ENCODE measurements around the gene PSME1. TPM values are rescaled to one million over a fixed set of nuclear protein-coding genes. Genes with fewer than 3 reads are reported as not detected.

PSME1 gene
- total and polyA plus RNA-seq, 10 of the 15 experiments (the other 5 are each of a cell fraction or from before 2014, with no cell fraction given) = 250 to 1,378 (median 412) TPM

DNA sequence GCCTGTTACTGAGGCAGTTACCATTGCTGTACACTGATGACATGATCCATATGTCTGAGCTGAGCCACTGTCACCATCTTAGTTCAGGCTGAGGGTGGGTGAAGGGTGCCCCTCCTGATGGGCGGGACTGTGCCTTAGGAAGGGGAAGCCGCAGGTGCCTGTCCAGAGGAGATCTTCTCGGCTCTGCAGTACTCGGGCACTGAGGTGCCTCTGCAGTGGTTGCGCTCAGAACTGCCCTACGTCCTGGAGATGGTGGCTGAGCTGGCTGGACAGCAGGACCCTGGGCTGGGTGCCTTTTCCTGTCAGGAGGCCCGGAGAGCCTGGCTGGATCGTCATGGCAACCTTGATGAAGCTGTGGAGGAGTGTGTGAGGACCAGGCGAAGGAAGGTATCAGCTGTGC, 15.0 kb downstream of the PSME1 start (continued):
- TF ChIP-seq HDAC6 (IDR thresholded peaks at IDR 0.05; ENCODE audit: unreplicated experiment) = no peak

- H2AFZ ChIP-seq (ENCODE audit: control insufficient read depth, low read depth, low read length) = no peak overlapping the region
- intact Hi-C loops (cut with micrococcal nuclease; ENCODE audit: unreplicated experiment) = no loop called here
- in situ Hi-C loops (cut with MboI) = no loop called here
- H3K27ac ChIP-seq (ENCODE audit: control insufficient read depth, insufficient read depth) = no peak overlapping the region
- no peaks in the 10 kb centered on the region for H3K27me3 ChIP-seq (replicated peaks in 1 of 2; ENCODE audit: control insufficient read depth in 2 of 2, insufficient read depth in 2 of 2, low read length in 1 of 2)
- ChIA-PET POLR2A (interaction anchor here (2.0 to 2.6 kb wide), 2 partner anchors 9 to 37 kb away, joined by 9 to 21 read pairs; partner anchors contain the start of genes DCAF11, IRF9 and NRL), SMC1A (ENCODE audit: uncharacterized antibody, unreplicated experiment) (interaction anchor here (3.6 kb wide), 1 partner anchor 10 kb away, joined by 22 read pairs; the partner anchor contains the start of gene IRF9), CTCF (interaction anchor here (2.2 to 8.2 kb wide), 2 partner anchors 9 to 43 kb away, joined by 6 to 63 read pairs; partner anchors contain the start of gene IRF9), RAD21 (ENCODE audit: unreplicated experiment) (no interaction called here)
- no peak for TF ChIP-seq NR2C2 (IDR thresholded peaks at IDR 0.05; ENCODE audit: borderline replicate concordance, control insufficient read depth, insufficient read length, low read depth)
- TF ChIP-seq SMC3 (IDR thresholded peaks at IDR 0.05; ENCODE audit: borderline replicate concordance, low read length) = no peak
- H3K36me3 ChIP-seq (ENCODE audit: control insufficient read depth in 2 of 2, insufficient read depth in 2 of 2, low read length in 1 of 2) = peaks cover 27 to 31% of the 10 kb centered on the region in 2 experiments
- FAIRE-seq (no peak), DNase-seq (ENCODE audit: low read depth, low spot score) (no peak), ATAC-seq (no peak)
- H3K4me1 ChIP-seq (ENCODE audit: control insufficient read depth, insufficient read depth, low read length) = no peaks in the 10 kb centered on the region
- H3K4me2 ChIP-seq (ENCODE audit: control insufficient read depth, insufficient read depth) = no peak overlapping the region
- peaks cover 29% of the 10 kb centered on the region for H3K79me2 ChIP-seq (ENCODE audit: control insufficient read depth, insufficient read depth, low read length)
- H3K4me3 ChIP-seq = no peak overlapping the region
- no peaks in the 10 kb centered on the region for H4K20me1 ChIP-seq (ENCODE audit: control insufficient read depth, insufficient read depth)
- no TSS peak for BruUV-seq (replicated peaks)
- H3K9me3 ChIP-seq (replicated peaks; ENCODE audit: control insufficient read depth, insufficient read depth, low read length) = no peaks in the 10 kb centered on the region; the same call in 2 of the 3 replicates
- WGBS (ENCODE audit: insufficient coverage, insufficient replicate concordance, low lambda C conversion rate, missing lambda C conversion rate) = 98% methylated on average over 16 of the region's 16 CpGs
- H3K9ac ChIP-seq (ENCODE audit: control insufficient read depth, insufficient read depth, low read length) = no peak overlapping the region
Measured at GRCh38 chr14:24151404-24152080, 15.5 kb downstream of the PSME1 start.

DNA sequence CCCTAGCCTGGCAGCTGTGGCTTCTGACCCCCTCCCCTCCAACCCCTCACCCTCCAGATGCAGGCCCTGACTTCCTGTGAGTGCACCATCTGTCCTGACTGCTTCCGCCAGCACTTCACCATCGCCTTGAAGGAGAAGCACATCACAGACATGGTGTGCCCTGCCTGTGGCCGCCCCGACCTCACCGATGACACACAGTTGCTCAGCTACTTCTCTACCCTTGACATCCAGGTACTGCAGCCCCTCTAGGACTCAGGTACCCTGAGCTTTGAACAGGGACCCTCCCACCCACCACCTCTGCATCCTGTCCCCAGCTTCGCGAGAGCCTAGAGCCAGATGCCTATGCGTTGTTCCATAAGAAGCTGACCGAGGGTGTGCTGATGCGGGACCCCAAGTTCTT, 19.1 kb downstream of the PSME1 start:
- no peak overlapping the region for H3K4me3 ChIP-seq
- POLR2A ChIA-PET = interaction anchor here (1.0 to 1.3 kb wide), 2 partner anchors 9 to 16 kb away, joined by 3 to 6 read pairs; partner anchors contain the start of genes PSME2 and RNF31
- DNase-seq (ENCODE audit: low read depth, low spot score) = no peak
- RAD21 ChIA-PET (ENCODE audit: unreplicated experiment) = interaction anchor here (1.8 kb wide), 1 partner anchor 19 kb away, joined by 4 read pairs; the partner anchor contains the start of gene PSME1
- intact Hi-C loops (cut with micrococcal nuclease; ENCODE audit: unreplicated experiment) = no loop called here
- 97% methylated on average over 10 of the region's 10 CpGs for WGBS (ENCODE audit: insufficient coverage, insufficient replicate concordance, low lambda C conversion rate, missing lambda C conversion rate)
- H3K79me2 ChIP-seq (ENCODE audit: control insufficient read depth, insufficient read depth, low read length) = peaks cover 2% of the 10 kb centered on the region
- FAIRE-seq = no peak
- H3K4me2 ChIP-seq (ENCODE audit: control insufficient read depth, insufficient read depth) = no peak overlapping the region
- no peak overlapping the region for H3K27ac ChIP-seq (ENCODE audit: control insufficient read depth, insufficient read depth)
- TF ChIP-seq CHD2 (IDR thresholded peaks at IDR 0.05; ENCODE audit: borderline replicate concordance, low read depth, low read length) = no peak
- 0 out of 2 replicates have a peak, but pooled peaks have one; percentile 34 for TF ChIP-seq POLR2A (IDR thresholded peaks at IDR 0.05; ENCODE audit: low read depth, low read length)
- no peak for TF ChIP-seq ZNF274 (IDR thresholded peaks at IDR 0.05; ENCODE audit: insufficient read depth, insufficient read length)
- no peak for TF ChIP-seq STAT1 (conservative IDR thresholded peaks at IDR 0.05)
- TF ChIP-seq PAX8 (IDR thresholded peaks at IDR 0.05) = no peak
- H3K4me1 ChIP-seq (ENCODE audit: control insufficient read depth, insufficient read depth, low read length) = peaks cover 2% of the 10 kb centered on the region; the same call in 1 of the 2 replicates
- no peak for ATAC-seq
- no TSS peak for BruUV-seq (replicated peaks)
- H3K36me3 ChIP-seq (ENCODE audit: control insufficient read depth in 2 of 2, insufficient read depth in 2 of 2, low read length in 1 of 2) = peaks cover 35% of the 10 kb centered on the region in 2 experiments
- in situ Hi-C loops (cut with MboI) = no loop called here
- H3K27me3 ChIP-seq (replicated peaks in 1 of 2; ENCODE audit: control insufficient read depth in 2 of 2, insufficient read depth in 2 of 2, low read length in 1 of 2) = no peaks in the 10 kb centered on the region
- no peak overlapping the region for H3K9ac ChIP-seq (ENCODE audit: control insufficient read depth, insufficient read depth, low read length)
- H4K20me1 ChIP-seq (ENCODE audit: control insufficient read depth, insufficient read depth) = no peaks in the 10 kb centered on the region
- SMC1A ChIA-PET (ENCODE audit: uncharacterized antibody, unreplicated experiment) = interaction anchor here (1.4 kb wide), 1 partner anchor 40 kb away, joined by 7 read pairs; the partner anchor contains the start of genes DCAF11 and NRL
- CTCF ChIA-PET = interaction anchor here (0.7 to 1.4 kb wide), 2 partner anchors 82 to 153 kb away, joined by 3 read pairs; partner anchors contain the start of gene CIDEB
- H3K9me3 ChIP-seq (replicated peaks; ENCODE audit: control insufficient read depth, insufficient read depth, low read length) = no peaks in the 10 kb centered on the region; the same call in 2 of the 3 replicates
- H2AFZ ChIP-seq (ENCODE audit: control insufficient read depth, low read depth, low read length) = no peak overlapping the region
